Measurements from ENCODE around the gene SPARC.

- TF ChIP-seq, protein P1, sequence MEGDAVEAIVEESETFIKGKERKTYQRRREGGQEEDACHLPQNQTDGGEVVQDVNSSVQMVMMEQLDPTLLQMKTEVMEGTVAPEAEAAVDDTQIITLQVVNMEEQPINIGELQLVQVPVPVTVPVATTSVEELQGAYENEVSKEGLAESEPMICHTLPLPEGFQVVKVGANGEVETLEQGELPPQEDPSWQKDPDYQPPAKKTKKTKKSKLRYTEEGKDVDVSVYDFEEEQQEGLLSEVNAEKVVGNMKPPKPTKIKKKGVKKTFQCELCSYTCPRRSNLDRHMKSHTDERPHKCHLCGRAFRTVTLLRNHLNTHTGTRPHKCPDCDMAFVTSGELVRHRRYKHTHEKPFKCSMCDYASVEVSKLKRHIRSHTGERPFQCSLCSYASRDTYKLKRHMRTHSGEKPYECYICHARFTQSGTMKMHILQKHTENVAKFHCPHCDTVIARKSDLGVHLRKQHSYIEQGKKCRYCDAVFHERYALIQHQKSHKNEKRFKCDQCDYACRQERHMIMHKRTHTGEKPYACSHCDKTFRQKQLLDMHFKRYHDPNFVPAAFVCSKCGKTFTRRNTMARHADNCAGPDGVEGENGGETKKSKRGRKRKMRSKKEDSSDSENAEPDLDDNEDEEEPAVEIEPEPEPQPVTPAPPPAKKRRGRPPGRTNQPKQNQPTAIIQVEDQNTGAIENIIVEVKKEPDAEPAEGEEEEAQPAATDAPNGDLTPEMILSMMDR (IDR thresholded peaks at IDR 0.05): no peak
- TF ChIP-seq POLR2A (IDR thresholded peaks at IDR 0.05): no peak
Observed at GRCh38 chr5:151657114-151657513, 29.6 kb downstream of the SPARC start.

Measured in Peyer's patch (tissue), 4 donors.